HuH-7.5 (cell line): ENCODE results near the gene SPATA31C1.
"Not testable (repeated sequence)": the region's sequence is repeated elsewhere in the genome, so short reads cannot be mapped to it uniquely, and the experiment has no call there.

Experiments
- DNase-seq: peaks from one replicate; pipeline ENCODE4 v3.0.0; 2011; ENCODE audit warnings: low spot score

SPATA31C1 gene

GRCh38 chr9:87886933-87887505 lies 30.7 kb upstream of the SPATA31C1 start:
- DNase-seq, result no peak

- no peak for DNase-seq
Observed at GRCh38 chr9:87887661-87888480, 29.9 kb upstream of the SPATA31C1 start.

- DNase-seq, result no peak
Observed at GRCh38 chr9:87888501-87888900, 29.3 kb upstream of the SPATA31C1 start.

GRCh38 chr9:87889065-87889881 lies 28.5 kb upstream of the SPATA31C1 start:
- DNase-seq, result no peak

- DNase-seq, result no peak
Observed at GRCh38 chr9:87889882-87890252, 27.9 kb upstream of the SPATA31C1 start.

GRCh38 chr9:87890837-87891236 lies 26.9 kb upstream of the SPATA31C1 start:
- no peak for DNase-seq

GRCh38 chr9:87891754-87892153 lies 26.0 kb upstream of the SPATA31C1 start:
- no peak for DNase-seq

- no peak for DNase-seq
Observed at GRCh38 chr9:87892956-87893355, 24.8 kb upstream of the SPATA31C1 start.

- DNase-seq, result no peak
Observed at GRCh38 chr9:87894998-87895625, 22.6 kb upstream of the SPATA31C1 start.

GRCh38 chr9:87896891-87897290 lies 20.9 kb upstream of the SPATA31C1 start:
- no peak for DNase-seq

- no peak for DNase-seq
Observed at GRCh38 chr9:87898151-87898550, 19.6 kb upstream of the SPATA31C1 start.

- not testable (repeated sequence) for DNase-seq
Observed at GRCh38 chr9:87902371-87902770, 15.4 kb upstream of the SPATA31C1 start.

GRCh38 chr9:87909310-87910041 lies 8.3 kb upstream of the SPATA31C1 start:
- DNase-seq, result peak; percentile 25

GRCh38 chr9:87910821-87911220 lies 6.9 kb upstream of the SPATA31C1 start:
- DNase-seq, result no peak

- not testable (repeated sequence) for DNase-seq
Observed at GRCh38 chr9:87919013-87919412, 1.3 kb downstream of the SPATA31C1 start.

GRCh38 chr9:87921561-87921960 lies 3.8 kb downstream of the SPATA31C1 start:
- DNase-seq, result not testable (repeated sequence)

GRCh38 chr9:87923012-87923411 lies 5.2 kb downstream of the SPATA31C1 start:
- not testable (repeated sequence) for DNase-seq

- DNase-seq, result not testable (repeated sequence)
Observed at GRCh38 chr9:87924851-87925250, 7.1 kb downstream of the SPATA31C1 start.

- not testable (repeated sequence) for DNase-seq
Observed at GRCh38 chr9:87929152-87929551, 11.4 kb downstream of the SPATA31C1 start.

GRCh38 chr9:87934444-87934843 lies 16.7 kb downstream of the SPATA31C1 start:
- not testable (repeated sequence) for DNase-seq

GRCh38 chr9:87937352-87937751 lies 19.6 kb downstream of the SPATA31C1 start:
- not testable (repeated sequence) for DNase-seq

GRCh38 chr9:87937918-87938317 lies 20.2 kb downstream of the SPATA31C1 start:
- DNase-seq, result not testable (repeated sequence)
